Measurements from ENCODE around the gene NLRP1.

Gene NLRP1

GRCh38 chr17:5621729-5622128, 37.4 kb upstream of the NLRP1 start:
- no peak for DNase-seq (ENCODE audit: low read depth)
- H3K4me3 ChIP-seq (ENCODE audit: low read depth, low read length) = no peak overlapping the region
- no peak for TF ChIP-seq CTCF (IDR thresholded peaks at IDR 0.05; ENCODE audit: low read depth, low read length, missing control alignments)
- in situ Hi-C loops (cut with HindIII; ENCODE audit: low sequenced_read_pairs) = no loop called here

- no peak for TF ChIP-seq CTCF (IDR thresholded peaks at IDR 0.05; ENCODE audit: low read depth, low read length, missing control alignments)
- in situ Hi-C loops (cut with HindIII; ENCODE audit: low sequenced_read_pairs) = no loop called here
- no peak overlapping the region for H3K4me3 ChIP-seq (ENCODE audit: low read depth, low read length)
- no peak for DNase-seq (ENCODE audit: low read depth)
Observed at GRCh38 chr17:5621026-5621425, 36.7 kb upstream of the NLRP1 start.

- in situ Hi-C loops (cut with HindIII; ENCODE audit: low sequenced_read_pairs) = no loop called here
- H3K4me3 ChIP-seq (ENCODE audit: low read depth, low read length) = no peak overlapping the region
- no peak for TF ChIP-seq CTCF (IDR thresholded peaks at IDR 0.05; ENCODE audit: low read depth, low read length, missing control alignments)
- DNase-seq (ENCODE audit: low read depth) = no peak
Observed at GRCh38 chr17:5619088-5619740, 34.9 kb upstream of the NLRP1 start.

- DNase-seq (ENCODE audit: low read depth) = no peak
- no peak for TF ChIP-seq CTCF (IDR thresholded peaks at IDR 0.05; ENCODE audit: low read depth, low read length, missing control alignments)
Observed at GRCh38 chr17:5618476-5618875, 34.2 kb upstream of the NLRP1 start.

GRCh38 chr17:5615476-5615875, 31.2 kb upstream of the NLRP1 start:
- in situ Hi-C loops (cut with HindIII; ENCODE audit: low sequenced_read_pairs) = no loop called here
- no peak for DNase-seq (ENCODE audit: low read depth)
- no peak for TF ChIP-seq CTCF (IDR thresholded peaks at IDR 0.05; ENCODE audit: low read depth, low read length, missing control alignments)
- no peak overlapping the region for H3K4me3 ChIP-seq (ENCODE audit: low read depth, low read length)

More at GRCh38 chr17:5618476-5618875, 34.2 kb upstream of the NLRP1 start:
- in situ Hi-C loops (cut with HindIII; ENCODE audit: low sequenced_read_pairs) = no loop called here
- no peak overlapping the region for H3K4me3 ChIP-seq (ENCODE audit: low read depth, low read length)

- no peak for TF ChIP-seq CTCF (IDR thresholded peaks at IDR 0.05; ENCODE audit: low read depth, low read length, missing control alignments)
- in situ Hi-C loops (cut with HindIII; ENCODE audit: low sequenced_read_pairs) = loop anchor here (5.0 kb wide), 1 partner anchor 86 kb away; no protein-coding TSS in a partner anchor
Observed at GRCh38 chr17:5610956-5611355, 26.6 kb upstream of the NLRP1 start.

More at GRCh38 chr17:5610956-5611355, 26.6 kb upstream of the NLRP1 start:
- DNase-seq (ENCODE audit: low read depth) = no peak
- H3K4me3 ChIP-seq (ENCODE audit: low read depth, low read length) = no peak overlapping the region
